Keratinocyte (primary cell): ENCODE measurements around the gene SLC25A42. TPM values are rescaled to one million over a fixed set of nuclear protein-coding genes. Genes with fewer than 3 reads are reported as not detected.

ENCODE experiments used
- DNase-seq: peaks from one replicate; pipeline ENCODE4 v3.0.0-alpha.2; 2011; ENCODE audit warnings: low read depth, missing footprints, low spot score
- FAIRE-seq: peaks from 2 replicates; lab custom pipeline; 2011; peaks lifted over from hg19 to GRCh38; lab: Jason Lieb, UNC
- H2AFZ ChIP-seq: 2 replicates; pipeline ENCODE4 v1.6.0; 2012; ENCODE audit warnings: low read length, control low read depth, inconsistent platforms; ENCODE audit not compliant: control insufficient read depth
- H3K27ac ChIP-seq: 2 replicates; pipeline ENCODE4 v1.5.1; 2011; ENCODE audit warnings: low read length; ENCODE audit not compliant: control insufficient read depth, insufficient read depth
- H3K27me3 ChIP-seq: 3 replicates; pipeline ENCODE4 v1.6.0; 2011; ENCODE audit warnings: low read length; ENCODE audit not compliant: control insufficient read depth, insufficient read depth; ENCODE audit errors: extremely low read depth
- H3K36me3 ChIP-seq, 2 experiments: 2 replicates in 1 of 2; 3 replicates in 1 of 2; pipeline ENCODE4 v1.5.1; 2011; ENCODE audit warnings: low read length in 2 of 2, mild to moderate bottlenecking in 1 of 2; ENCODE audit not compliant: control insufficient read depth in 2 of 2, insufficient read depth in 2 of 2; ENCODE audit errors: extremely low read depth in 1 of 2
- H3K4me1 ChIP-seq: 3 replicates; pipeline ENCODE4 v1.5.1; 2011; ENCODE audit warnings: low read length; ENCODE audit not compliant: control insufficient read depth, insufficient read depth; ENCODE audit errors: extremely low read depth
- H3K4me2 ChIP-seq: 3 replicates; pipeline ENCODE4 v1.6.0; 2011; ENCODE audit warnings: low read depth, low read length; ENCODE audit not compliant: control insufficient read depth, insufficient read depth; ENCODE audit errors: extremely low read depth
- H3K4me3 ChIP-seq, 3 experiments: fragments of 200-600 bp in 1 of 3; sonication (generic) in 1 of 3; 2 replicates in 2 of 3; 3 replicates in 1 of 3; pipeline ENCODE4 v1.5.1; 2011 to 2016; ENCODE audit warnings: low read length in 3 of 3, mild to moderate bottlenecking in 3 of 3, control low read depth in 2 of 3, inconsistent platforms in 1 of 3, low read depth in 1 of 3, mixed read lengths in 1 of 3, mixed run types in 1 of 3, moderate library complexity in 1 of 3; ENCODE audit not compliant: control insufficient read depth in 2 of 3, insufficient read depth in 2 of 3; ENCODE audit errors: extremely low read depth in 1 of 3
- H3K79me2 ChIP-seq: 2 replicates; pipeline ENCODE4 v1.6.0; 2012; ENCODE audit warnings: low read length; ENCODE audit not compliant: control insufficient read depth, insufficient read depth
- H3K9ac ChIP-seq: 3 replicates; pipeline ENCODE4 v1.6.0; 2011; ENCODE audit warnings: low read length; ENCODE audit not compliant: control insufficient read depth, insufficient read depth; ENCODE audit errors: extremely low read depth
- H3K9me1 ChIP-seq: 3 replicates; pipeline ENCODE4 v1.6.0; 2011; ENCODE audit warnings: low read length; ENCODE audit not compliant: control insufficient read depth, insufficient read depth; ENCODE audit errors: extremely low read depth
- H3K9me3 ChIP-seq: 2 replicates; pipeline ENCODE4 v1.5.1; 2012; ENCODE audit warnings: low read depth, low read length; ENCODE audit not compliant: control insufficient read depth
- H4K20me1 ChIP-seq: 3 replicates; pipeline ENCODE4 v1.6.0; 2011; ENCODE audit warnings: low read length; ENCODE audit not compliant: control insufficient read depth, insufficient read depth; ENCODE audit errors: extremely low read depth
- CTCF ChIP-seq, 3 experiments: IDR thresholded peaks in 1 of 3; conservative IDR thresholded peaks in 1 of 3; optimal IDR thresholded peaks in 1 of 3; 2 replicates in 2 of 3; 3 replicates in 1 of 3; pipeline versions ENCODE3 to v1.5.1; 2011; ENCODE audit warnings: low read length in 3 of 3, mild to moderate bottlenecking in 3 of 3, moderate library complexity in 2 of 3, control low read depth in 1 of 3, inconsistent platforms in 1 of 3; ENCODE audit not compliant: insufficient read depth in 2 of 3; ENCODE audit errors: extremely low read depth in 1 of 3
- EZH2 ChIP-seq: IDR thresholded peaks from one replicate; pipeline ENCODE4 v1.6.1; 2012; ENCODE audit warnings: inconsistent platforms, mild to moderate bottlenecking, low read length, moderate library complexity
- dilution Hi-C: fragments of 300-500 bp; cut with MboI; formaldehyde crosslinking; loops from one replicate; pipeline ENCODE4 v1.7.0; 2020; ENCODE audit warnings: low sequenced_read_pairs; ENCODE audit not compliant: extremely low pct_ligation_motif_present
- polyA plus RNA-seq, 5 experiments: library from polyadenylated mRNA; depleted of rRNA in 3 of 5; stranded (reverse) in 3 of 5; stranded (forward) in 1 of 5; unstranded in 1 of 5; fragments of >200 nt; gene quantifications; 1 replicate in 1 of 5; 2 replicates in 3 of 5; 3 replicates in 1 of 5; pipeline versions ENCODE4 v1.2.1 to v1.2.3, GENCODE V29; 2011 to 2012; ENCODE audit warnings: missing spikeins in 2 of 5, low read depth in 1 of 5, low replicate concordance in 1 of 5

SLC25A42 gene
- polyA plus RNA-seq, 1 donor (not counting 4 experiments of a cell fraction or from before 2014, with no cell fraction given): 1.2 TPM

GRCh38 chr19:19151418-19151817, 87.6 kb downstream of the SLC25A42 start:
- no peak overlapping the region for H3K9ac ChIP-seq
- no peaks in the 10 kb centered on the region for H3K27me3 ChIP-seq
- H3K27ac ChIP-seq: no peak overlapping the region
- no peaks in the 10 kb centered on the region for H4K20me1 ChIP-seq
- H3K4me1 ChIP-seq: no peaks in the 10 kb centered on the region
- no peak overlapping the region for H3K4me2 ChIP-seq
- H2AFZ ChIP-seq: no peak overlapping the region
- dilution Hi-C loops: no loop called here
- no peak for FAIRE-seq
- peaks cover 0 to 3% of the 10 kb centered on the region in 2 experiments for H3K36me3 ChIP-seq
- H3K9me1 ChIP-seq: no peaks in the 10 kb centered on the region
- no peak overlapping the region for H3K4me3 ChIP-seq
- no peak for DNase-seq
- no peaks in the 10 kb centered on the region for H3K9me3 ChIP-seq
- no peaks in the 10 kb centered on the region for H3K79me2 ChIP-seq
- TF ChIP-seq EZH2 (no peak), CTCF (optimal IDR thresholded peaks at IDR 0.05 in 1 of 3, IDR thresholded peaks at IDR 0.05 in 1 of 3, conservative IDR thresholded peaks at IDR 0.05 in 1 of 3; ENCODE audit: extremely low read depth in 1 of 3, insufficient read depth in 2 of 3, low read length in 3 of 3) (no peak)

GRCh38 chr19:19152668-19153384, 89.0 kb downstream of the SLC25A42 start:
- FAIRE-seq: no peak
- H3K9me1 ChIP-seq: no peaks in the 10 kb centered on the region
- dilution Hi-C loops: no loop called here
- H3K36me3 ChIP-seq: no peaks in the 10 kb centered on the region
- no peak overlapping the region for H3K27ac ChIP-seq
- TF ChIP-seq CTCF (optimal IDR thresholded peaks at IDR 0.05 in 1 of 3, IDR thresholded peaks at IDR 0.05 in 1 of 3, conservative IDR thresholded peaks at IDR 0.05 in 1 of 3; ENCODE audit: extremely low read depth in 1 of 3, insufficient read depth in 2 of 3, low read length in 3 of 3) (no peak), EZH2 (no peak)
- no peak overlapping the region for H3K4me2 ChIP-seq
- no peaks in the 10 kb centered on the region for H3K27me3 ChIP-seq
- no peaks in the 10 kb centered on the region for H3K79me2 ChIP-seq
- H2AFZ ChIP-seq: no peak overlapping the region
- H3K4me1 ChIP-seq: no peaks in the 10 kb centered on the region
- H3K9ac ChIP-seq: no peak overlapping the region
- H4K20me1 ChIP-seq: no peaks in the 10 kb centered on the region
- H3K4me3 ChIP-seq: no peak overlapping the region
- H3K9me3 ChIP-seq: no peaks in the 10 kb centered on the region
- no peak for DNase-seq
